GM12872 (cell line): ENCODE results near the gene UTP25.

Source experiments
- CTCF ChIP-seq: IDR thresholded peaks from 3 replicates; pipeline ENCODE4 v1.5.1; 2011; ENCODE audit warnings: low read depth, mild to moderate bottlenecking, low read length, moderate library complexity; ENCODE audit not compliant: insufficient read depth

UTP25 gene

GRCh38 chr1:209809611-209810010 is 18.2 kb upstream of the UTP25 start:
- TF ChIP-seq CTCF = no peak

- TF ChIP-seq CTCF = no peak
Measured at GRCh38 chr1:209810783-209811182, 17.0 kb upstream of the UTP25 start.

- TF ChIP-seq CTCF = no peak
Measured at GRCh38 chr1:209813902-209814301, 13.9 kb upstream of the UTP25 start.

GRCh38 chr1:209815490-209815889 is 12.3 kb upstream of the UTP25 start:
- TF ChIP-seq CTCF = no peak

GRCh38 chr1:209815931-209816341 is 11.8 kb upstream of the UTP25 start:
- TF ChIP-seq CTCF = no peak

GRCh38 chr1:209816923-209817322 is 10.8 kb upstream of the UTP25 start:
- no peak for TF ChIP-seq CTCF

GRCh38 chr1:209817691-209818090 is 10.1 kb upstream of the UTP25 start:
- no peak for TF ChIP-seq CTCF

GRCh38 chr1:209819058-209819457 is 8.7 kb upstream of the UTP25 start:
- no peak for TF ChIP-seq CTCF
